NCI-H128 (cell line): Measurements from ENCODE around the gene CNKSR2.
"Not testable (repeated sequence)": the region's sequence is repeated elsewhere in the genome, so short reads cannot be mapped to it uniquely, and the experiment has no call there.

Experiments
- DNase-seq: peaks from one replicate; lab custom pipeline; 2025; ENCODE audit not compliant: unreplicated experiment; lab: John Stamatoyannopoulos, UW

CNKSR2 gene

GRCh38 chrX:21438792-21439191, 64.6 kb downstream of the CNKSR2 start:
- no peak for DNase-seq

GRCh38 chrX:21440911-21441310, 66.7 kb downstream of the CNKSR2 start:
- DNase-seq = no peak

- no peak for DNase-seq
Measured at GRCh38 chrX:21457718-21458117, 83.5 kb downstream of the CNKSR2 start.

- DNase-seq = no peak
Measured at GRCh38 chrX:21469071-21469470, 94.9 kb downstream of the CNKSR2 start.

- DNase-seq = no peak
Measured at GRCh38 chrX:21476909-21477308, 102.7 kb downstream of the CNKSR2 start.

GRCh38 chrX:21479695-21480270, 105.6 kb downstream of the CNKSR2 start:
- DNase-seq = no peak

GRCh38 chrX:21481761-21482160, 107.5 kb downstream of the CNKSR2 start:
- DNase-seq = no peak

- DNase-seq = not testable (repeated sequence)
Measured at GRCh38 chrX:21484051-21484450, 109.8 kb downstream of the CNKSR2 start.

GRCh38 chrX:21487832-21488231, 113.6 kb downstream of the CNKSR2 start:
- DNase-seq = peak; percentile 58

- DNase-seq = no peak
Measured at GRCh38 chrX:21490341-21490740, 116.1 kb downstream of the CNKSR2 start.

GRCh38 chrX:21493226-21493830, 119.1 kb downstream of the CNKSR2 start:
- DNase-seq = no peak

GRCh38 chrX:21503593-21503992, 129.4 kb downstream of the CNKSR2 start:
- DNase-seq = no peak

GRCh38 chrX:21509912-21510311, 135.7 kb downstream of the CNKSR2 start:
- DNase-seq = no peak

- no peak for DNase-seq
Measured at GRCh38 chrX:21524008-21524407, 149.8 kb downstream of the CNKSR2 start.

- no peak for DNase-seq
Measured at GRCh38 chrX:21528076-21528475, 153.9 kb downstream of the CNKSR2 start.

GRCh38 chrX:21529771-21530170, 155.6 kb downstream of the CNKSR2 start:
- no peak for DNase-seq

- not testable (repeated sequence) for DNase-seq
Measured at GRCh38 chrX:21544642-21545041, 170.4 kb downstream of the CNKSR2 start.

GRCh38 chrX:21559417-21559816, 185.2 kb downstream of the CNKSR2 start:
- no peak for DNase-seq

GRCh38 chrX:21565025-21565424, 190.8 kb downstream of the CNKSR2 start:
- no peak for DNase-seq

GRCh38 chrX:21574793-21575192, 200.6 kb downstream of the CNKSR2 start:
- no peak for DNase-seq

GRCh38 chrX:21581479-21581878, 207.3 kb downstream of the CNKSR2 start:
- no peak for DNase-seq

GRCh38 chrX:21586001-21586400, 211.8 kb downstream of the CNKSR2 start:
- no peak for DNase-seq
